Measurements from ENCODE around the gene MAD2L2.

DNA sequence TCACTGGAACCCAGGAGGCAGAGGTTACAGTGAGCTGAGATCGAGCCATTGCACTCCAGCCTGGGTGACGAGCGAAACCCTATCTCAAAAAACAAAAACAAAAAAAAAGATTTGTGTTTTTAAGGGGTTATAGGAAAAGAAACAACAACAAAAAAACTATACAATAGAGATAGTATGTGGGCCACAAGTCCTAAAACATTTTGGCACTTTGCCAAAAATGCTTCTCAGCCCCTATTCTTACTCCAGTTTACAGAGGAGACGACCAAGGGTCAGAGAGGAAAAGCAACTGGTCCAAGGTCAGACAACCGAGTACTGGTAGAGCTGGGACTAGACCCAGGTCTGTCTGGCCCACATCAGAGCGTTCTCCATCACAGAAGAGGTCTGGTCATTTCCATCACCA is 23.3 kb downstream of the MAD2L2 start:
- no peak for TF ChIP-seq POLR2A (IDR thresholded peaks at IDR 0.05)
- TF ChIP-seq, protein P1, sequence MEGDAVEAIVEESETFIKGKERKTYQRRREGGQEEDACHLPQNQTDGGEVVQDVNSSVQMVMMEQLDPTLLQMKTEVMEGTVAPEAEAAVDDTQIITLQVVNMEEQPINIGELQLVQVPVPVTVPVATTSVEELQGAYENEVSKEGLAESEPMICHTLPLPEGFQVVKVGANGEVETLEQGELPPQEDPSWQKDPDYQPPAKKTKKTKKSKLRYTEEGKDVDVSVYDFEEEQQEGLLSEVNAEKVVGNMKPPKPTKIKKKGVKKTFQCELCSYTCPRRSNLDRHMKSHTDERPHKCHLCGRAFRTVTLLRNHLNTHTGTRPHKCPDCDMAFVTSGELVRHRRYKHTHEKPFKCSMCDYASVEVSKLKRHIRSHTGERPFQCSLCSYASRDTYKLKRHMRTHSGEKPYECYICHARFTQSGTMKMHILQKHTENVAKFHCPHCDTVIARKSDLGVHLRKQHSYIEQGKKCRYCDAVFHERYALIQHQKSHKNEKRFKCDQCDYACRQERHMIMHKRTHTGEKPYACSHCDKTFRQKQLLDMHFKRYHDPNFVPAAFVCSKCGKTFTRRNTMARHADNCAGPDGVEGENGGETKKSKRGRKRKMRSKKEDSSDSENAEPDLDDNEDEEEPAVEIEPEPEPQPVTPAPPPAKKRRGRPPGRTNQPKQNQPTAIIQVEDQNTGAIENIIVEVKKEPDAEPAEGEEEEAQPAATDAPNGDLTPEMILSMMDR (IDR thresholded peaks at IDR 0.05) = no peak
